IMR-90 (cell line): Measurements from ENCODE around the gene LZTFL1. TPM values are rescaled to one million over a fixed set of nuclear protein-coding genes. Genes with fewer than 3 reads are reported as not detected.

Experiments used
- ATAC-seq: fragments of 200-7000 bp; cut with Tn5 transposase; 2 replicates; pipeline ENCODE4 v1.9.1; 2020; ENCODE audit warnings: low read depth, mild to moderate bottlenecking, moderate library complexity
- BruUV-seq: library from RNA; stranded (reverse); fragments of 400-500 nt; replicated peaks from 2 replicates; lab custom pipeline; 2021; lab: Mats Ljungman, UMichigan
- CTCF ChIA-PET: fragments of 300-600 bp; formaldehyde crosslinking; extraction: SDS; loops from one replicate; lab custom pipeline; 2021; ENCODE audit warnings: antibody characterized with exemption; lab: Yijun Ruan, JAX
- POLR2A ChIA-PET: fragments of 300-600 bp; sonication (Branson Sonifier 250); formaldehyde crosslinking; loops from one replicate; lab custom pipeline; 2022; ENCODE audit warnings: antibody characterized with exemption; ENCODE audit not compliant: unreplicated experiment; lab: Charles Lee
- DNase-seq: peaks from one replicate; pipeline ENCODE4 v3.0.0; 2013
- H2AFZ ChIP-seq: replicated peaks from 2 replicates; pipeline ENCODE3; 2013; ENCODE audit warnings: low read length, mild to moderate bottlenecking; ENCODE audit not compliant: poor library complexity
- H2AK5ac ChIP-seq: 2 replicates; pipeline ENCODE4 v1.6.1; 2013; ENCODE audit warnings: low read depth, low read length, inconsistent platforms
- H2AK9ac ChIP-seq: replicated peaks from 2 replicates; pipeline ENCODE3; 2013; ENCODE audit warnings: mild to moderate bottlenecking, low read depth, low read length, moderate library complexity; ENCODE audit not compliant: poor library complexity
- H2BK120ac ChIP-seq: 2 replicates; pipeline ENCODE4 v1.6.1; 2013; ENCODE audit warnings: low read depth, low read length, inconsistent platforms
- H2BK15ac ChIP-seq: 3 replicates; pipeline ENCODE4 v1.6.1; 2013; ENCODE audit warnings: low read depth, low read length, inconsistent platforms
- H2BK20ac ChIP-seq: 2 replicates; pipeline ENCODE4 v1.6.1; 2013; ENCODE audit warnings: low read depth, mild to moderate bottlenecking, inconsistent platforms, low read length, moderate library complexity
- H2BK5ac ChIP-seq: 2 replicates; pipeline ENCODE4 v1.6.1; 2013; ENCODE audit warnings: mild to moderate bottlenecking, low read depth, low read length, inconsistent platforms; ENCODE audit not compliant: poor library complexity, severe bottlenecking
- H3K14ac ChIP-seq: replicated peaks from 2 replicates; pipeline ENCODE4 v1.6.1; 2013; ENCODE audit warnings: low read depth, low read length, inconsistent platforms
- H3K18ac ChIP-seq: 2 replicates; pipeline ENCODE4 v1.6.1; 2013; ENCODE audit warnings: low read depth, low read length, control low read depth
- H3K23ac ChIP-seq: 2 replicates; pipeline ENCODE4 v1.6.1; 2013; ENCODE audit warnings: low read depth, low read length, inconsistent platforms
- H3K27ac ChIP-seq: 2 replicates; pipeline ENCODE4 v1.5.1; 2013; ENCODE audit warnings: mild to moderate bottlenecking, control low read depth, low read length; ENCODE audit not compliant: insufficient read depth
- H3K27me3 ChIP-seq: 2 replicates; pipeline ENCODE4 v1.6.1; 2013; ENCODE audit warnings: low read length; ENCODE audit not compliant: control insufficient read depth, insufficient read depth
- H3K36me3 ChIP-seq: 2 replicates; pipeline ENCODE4 v1.6.1; 2013; ENCODE audit warnings: low read length, mixed read lengths; ENCODE audit not compliant: control insufficient read depth, insufficient read depth
- H3K4ac ChIP-seq: 2 replicates; pipeline ENCODE4 v1.6.1; 2013; ENCODE audit warnings: low read depth, low read length, inconsistent platforms
- H3K4me1 ChIP-seq: 2 replicates; pipeline ENCODE4 v1.6.1; 2013; ENCODE audit warnings: low read length, mixed read lengths; ENCODE audit not compliant: control insufficient read depth, insufficient read depth
- H3K4me2 ChIP-seq: 2 replicates; pipeline ENCODE4 v1.6.1; 2013; ENCODE audit warnings: low read depth, mild to moderate bottlenecking, control low read depth, low read length, moderate library complexity
- H3K4me3 ChIP-seq: 2 replicates; pipeline ENCODE4 v1.5.1; 2013; ENCODE audit warnings: low read depth, mild to moderate bottlenecking, control low read depth, low read length, moderate library complexity; ENCODE audit not compliant: insufficient read depth
- H3K56ac ChIP-seq: 2 replicates; pipeline ENCODE4 v1.6.1; 2013; ENCODE audit warnings: low read length, inconsistent platforms; ENCODE audit not compliant: insufficient read depth; ENCODE audit errors: extremely low read depth
- H3K79me1 ChIP-seq, 2 experiments: 2 replicates each; pipeline ENCODE4 v1.6.1; 2013; ENCODE audit warnings: low read length in 2 of 2, inconsistent platforms in 1 of 2, low read depth in 1 of 2
- H3K9ac ChIP-seq: 2 replicates; pipeline ENCODE4 v1.6.1; 2013; ENCODE audit warnings: low read depth, low read length, control low read depth
- H3K9me1 ChIP-seq: 2 replicates; pipeline ENCODE4 v1.6.1; 2013; ENCODE audit warnings: low read length, inconsistent platforms; ENCODE audit not compliant: insufficient read depth
- H3K9me3 ChIP-seq: 2 replicates; pipeline ENCODE4 v1.6.1; 2013; ENCODE audit warnings: low read length; ENCODE audit not compliant: control insufficient read depth, insufficient read depth
- H4K20me1 ChIP-seq: 2 replicates; pipeline ENCODE4 v1.6.1; 2013; ENCODE audit warnings: low read length, inconsistent platforms; ENCODE audit not compliant: insufficient read depth
- H4K5ac ChIP-seq: 2 replicates; pipeline ENCODE4 v1.6.1; 2013; ENCODE audit warnings: mild to moderate bottlenecking, low read depth, low read length, control low read depth
- H4K8ac ChIP-seq, 2 experiments: 2 replicates each; pipeline ENCODE4 v1.6.1; 2013; ENCODE audit warnings: low read depth in 2 of 2, low read length in 2 of 2, control low read depth in 1 of 2, inconsistent platforms in 1 of 2
- H4K91ac ChIP-seq: 2 replicates; pipeline ENCODE4 v1.6.1; 2013; ENCODE audit warnings: low read depth, low read length, inconsistent platforms; ENCODE audit not compliant: insufficient read depth
- BHLHE40 ChIP-seq: fragments of 150-350 bp; IDR thresholded peaks from 2 replicates; pipeline ENCODE4 v1.6.1; 2016; ENCODE audit warnings: mild to moderate bottlenecking, low read depth, low read length
- CHD1 ChIP-seq: IDR thresholded peaks from 2 replicates; pipeline ENCODE4 v1.6.1; 2012; ENCODE audit warnings: low read depth, low read length, improper control_type of control experiment
- FOS ChIP-seq: fragments of 150-350 bp; IDR thresholded peaks from 2 replicates; pipeline ENCODE4 v1.6.1; 2016; ENCODE audit warnings: low read depth, low read length
- MAFK ChIP-seq: IDR thresholded peaks from 2 replicates; pipeline ENCODE4 v1.6.1; 2012; ENCODE audit warnings: low read depth, low read length, improper control_type of control experiment
- RFX5 ChIP-seq: IDR thresholded peaks from 2 replicates; pipeline ENCODE4 v1.8.0; 2012; ENCODE audit warnings: low read depth, mild to moderate bottlenecking, low read length, moderate library complexity
- SMC3 ChIP-seq: fragments of 150-350 bp; IDR thresholded peaks from 2 replicates; pipeline ENCODE4 v1.6.1; 2016; ENCODE audit warnings: low read depth, mild to moderate bottlenecking, antibody characterized with exemption, low read length, moderate library complexity
- WGBS, 2 experiments: methylation state at CpG; one replicate each; pipeline versions ENCODE4 v1.1.5 to v1.1.7; 2013; ENCODE audit warnings: missing lambda C conversion rate in 2 of 2; ENCODE audit not compliant: insufficient read length in 1 of 2; ENCODE audit errors: extremely low coverage in 2 of 2; 5-methylcytosine and 5-hydroxymethylcytosine counted together
- dilution Hi-C: fragments of 300-500 bp; cut with HindIII; formaldehyde crosslinking; loops from one replicate; pipeline ENCODE4 v1.14.3; 2018; ENCODE audit warnings: low sequenced_read_pairs; ENCODE audit not compliant: unreplicated experiment
- in situ Hi-C: fragments of 300-500 bp; cut with MboI; formaldehyde crosslinking; loops from 3 replicates; pipeline ENCODE4 v1.14.3; 2019; ENCODE audit warnings: low sequenced_read_pairs, inconsistent platforms, mixed read lengths
- intact Hi-C: fragments of 100-400 bp; cut with micrococcal nuclease; formaldehyde crosslinking; loops from 2 replicates; pipeline ENCODE4 v1.10.0; 2022
- polyA plus RNA-seq, 3 experiments: library from polyadenylated mRNA; depleted of rRNA; stranded (reverse); fragments of >200 nt; gene quantifications; 2 replicates each; pipeline ENCODE4 v1.2.3, GENCODE V29; 2012; ENCODE audit warnings: low replicate concordance in 1 of 3
- total RNA-seq: library from RNA; depleted of rRNA; stranded (reverse); fragments of >200 nt; gene quantifications from 2 replicates; pipeline ENCODE4 v1.2.3, GENCODE V29; 2012
- TF ChIP-seq, protein P1 (sequence below): fragments of 150-350 bp; IDR thresholded peaks from 2 replicates; pipeline ENCODE4 v1.6.1; 2017; ENCODE audit warnings: mild to moderate bottlenecking, antibody characterized with exemption, low read length, low read depth
- TF ChIP-seq, protein P2 (sequence below): fragments of 150-350 bp; IDR thresholded peaks from 2 replicates; pipeline ENCODE4 v1.6.1; 2016; ENCODE audit warnings: low read depth, mild to moderate bottlenecking, low read length, moderate library complexity, borderline replicate concordance

The LZTFL1 gene
- total and polyA plus RNA-seq, 2 of the 4 experiments (the other 2 are of a cell fraction): 10.3 to 10.4 TPM

DNA sequence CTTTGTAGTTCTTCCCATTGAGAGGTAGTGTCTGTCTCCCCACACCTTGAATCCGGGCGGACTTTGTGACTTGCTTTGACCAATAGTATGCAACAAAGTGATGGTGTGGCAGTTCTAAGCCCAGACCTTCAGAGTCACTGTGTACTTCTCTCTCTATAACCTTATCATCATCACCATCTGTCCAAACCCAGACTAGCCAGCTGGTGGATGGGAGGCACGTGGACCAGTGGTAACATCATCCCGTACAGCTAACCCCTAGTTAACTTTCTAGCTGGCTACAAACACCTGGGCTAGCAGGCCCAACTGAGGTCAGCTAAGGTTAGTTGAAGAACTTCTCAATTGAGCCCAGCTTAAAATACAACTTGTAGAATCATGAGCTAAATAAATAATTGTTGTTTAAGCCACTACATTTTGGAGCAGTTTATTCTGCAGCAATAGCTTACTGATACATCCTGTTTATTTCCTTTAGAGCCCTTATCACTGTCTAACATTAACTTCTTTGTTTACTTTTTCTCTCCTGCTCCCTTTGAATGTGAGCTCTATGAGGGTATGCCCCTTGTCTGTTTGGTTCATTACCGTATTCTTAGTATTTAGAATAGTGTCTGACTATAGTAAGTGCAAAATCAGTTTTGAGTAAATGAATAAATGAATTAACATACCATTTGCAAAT is 32.9 kb upstream of the LZTFL1 start:
- intact Hi-C loops: no loop called here
- Histone ChIP-seq H4K20me1 (no peaks in the 10 kb centered on the region), H2BK120ac (no peak overlapping the region), H3K23ac (no peak overlapping the region), H3K4me1 (no peaks in the 10 kb centered on the region), H3K9me1 (0 out of 2 replicates have a peak, but pooled peaks cover 2% of the 10 kb centered on the region), H4K91ac (no peak overlapping the region), H3K4me2 (no peak overlapping the region), H4K8ac (no peak overlapping the region), H2AK5ac (no peak overlapping the region), H2AK9ac (no peak overlapping the region), H2BK15ac (no peak overlapping the region), H2BK20ac (no peak overlapping the region), H3K4ac (no peak overlapping the region), H2AFZ (no peak overlapping the region), H2BK5ac (no peak overlapping the region), H3K4me3 (no peak overlapping the region), H4K5ac (no peak overlapping the region), H3K27ac (no peak overlapping the region), H3K9me3 (no peaks in the 10 kb centered on the region), H3K79me1 (no peaks in the 10 kb centered on the region), H3K14ac (no peak overlapping the region), H3K27me3 (peaks cover 44% of the 10 kb centered on the region), H3K56ac (no peak overlapping the region), H3K18ac (no peak overlapping the region), H3K9ac (no peak overlapping the region), H3K36me3 (no peaks in the 10 kb centered on the region)
- no peak for TF ChIP-seq CHD1
- TF ChIP-seq MAFK: no peak
- no peak for TF ChIP-seq SMC3
- TF ChIP-seq FOS: no peak
- TF ChIP-seq RFX5: no peak
- TF ChIP-seq BHLHE40: no peak
- TF ChIP-seq, protein P1, sequence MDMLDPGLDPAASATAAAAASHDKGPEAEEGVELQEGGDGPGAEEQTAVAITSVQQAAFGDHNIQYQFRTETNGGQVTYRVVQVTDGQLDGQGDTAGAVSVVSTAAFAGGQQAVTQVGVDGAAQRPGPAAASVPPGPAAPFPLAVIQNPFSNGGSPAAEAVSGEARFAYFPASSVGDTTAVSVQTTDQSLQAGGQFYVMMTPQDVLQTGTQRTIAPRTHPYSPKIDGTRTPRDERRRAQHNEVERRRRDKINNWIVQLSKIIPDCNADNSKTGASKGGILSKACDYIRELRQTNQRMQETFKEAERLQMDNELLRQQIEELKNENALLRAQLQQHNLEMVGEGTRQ: no peak
- TF ChIP-seq, protein P2, sequence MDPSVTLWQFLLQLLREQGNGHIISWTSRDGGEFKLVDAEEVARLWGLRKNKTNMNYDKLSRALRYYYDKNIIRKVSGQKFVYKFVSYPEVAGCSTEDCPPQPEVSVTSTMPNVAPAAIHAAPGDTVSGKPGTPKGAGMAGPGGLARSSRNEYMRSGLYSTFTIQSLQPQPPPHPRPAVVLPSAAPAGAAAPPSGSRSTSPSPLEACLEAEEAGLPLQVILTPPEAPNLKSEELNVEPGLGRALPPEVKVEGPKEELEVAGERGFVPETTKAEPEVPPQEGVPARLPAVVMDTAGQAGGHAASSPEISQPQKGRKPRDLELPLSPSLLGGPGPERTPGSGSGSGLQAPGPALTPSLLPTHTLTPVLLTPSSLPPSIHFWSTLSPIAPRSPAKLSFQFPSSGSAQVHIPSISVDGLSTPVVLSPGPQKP: no peak
- dilution Hi-C loops: no loop called here
- ATAC-seq (no peak), DNase-seq (no peak)
- no TSS peak for BruUV-seq
- ChIA-PET POLR2A (no interaction called here), CTCF (no interaction called here)
- in situ Hi-C loops: no loop called here
- no CpG with 5 or more reads among the region's 5 CpGs for WGBS, 2 experiments
